Astrocyte (in vitro differentiated cells and primary cell): ENCODE measurements around the gene CD80.

Experiments
- CTCF ChIP-seq: IDR thresholded peaks from 2 replicates; pipeline ENCODE4 v1.5.1; 2011; ENCODE audit warnings: low read depth, mild to moderate bottlenecking, inconsistent platforms, low read length, moderate library complexity; ENCODE audit not compliant: insufficient read depth
- EZH2 ChIP-seq: IDR thresholded peaks from 2 replicates; pipeline ENCODE4 v1.6.1; 2012; ENCODE audit warnings: mild to moderate bottlenecking, low read length, inconsistent platforms; ENCODE audit not compliant: insufficient read depth

- TF ChIP-seq CTCF = no peak
- TF ChIP-seq EZH2 = no peak
Measured at GRCh38 chr3:119590706-119591105, 31.3 kb upstream of the CD80 start.
